HepG2 (cell line): ENCODE results near the gene CD248. TPM values are rescaled to one million over a fixed set of nuclear protein-coding genes. Genes with fewer than 3 reads are reported as not detected.

Experiments
- ATAC-seq: fragments of 200-7000 bp; cut with Tn5 transposase; 3 replicates; pipeline ENCODE4 v1.9.1; 2020; ENCODE audit warnings: mild to moderate bottlenecking, moderate library complexity
- BruUV-seq: library from RNA; stranded (reverse); fragments of 400-500 nt; replicated peaks from 2 replicates; lab custom pipeline; 2021; lab: Mats Ljungman, UMichigan
- CTCF ChIA-PET: fragments of 300-600 bp; formaldehyde crosslinking; extraction: SDS; loops from one replicate; lab custom pipeline; 2021; ENCODE audit warnings: low total read pairs, inconsistent platforms, low intra/inter-chr PET ratio; lab: Yijun Ruan, JAX
- POLR2A ChIA-PET: fragments of 350-600 bp; sonication (Branson Sonifier 250); formaldehyde crosslinking; loops from one replicate; lab custom pipeline; 2020; ENCODE audit warnings: antibody characterized with exemption, inconsistent platforms; lab: Yijun Ruan, JAX
- DNase-seq: peaks from one replicate; pipeline ENCODE4 v3.0.0-alpha.2; 2015; ENCODE audit warnings: low spot score
- FAIRE-seq: peaks from 3 replicates; lab custom pipeline; 2011; peaks lifted over from hg19 to GRCh38; lab: Jason Lieb, UNC
- H2AFZ ChIP-seq: one replicate; pipeline ENCODE4 v1.6.1; 2011; ENCODE audit warnings: low read length, inconsistent platforms
- H3K27ac ChIP-seq: fragments of 300-600 bp; 3 replicates; pipeline ENCODE4 v1.8.0; 2011; ENCODE audit warnings: mixed run types, mild to moderate bottlenecking, mixed read lengths, low read length, inconsistent platforms; ENCODE audit not compliant: insufficient read depth; ENCODE audit errors: extremely low read length
- H3K27me3 ChIP-seq, 2 experiments: fragments of 200-600 bp in 1 of 2; 2 replicates in 1 of 2; 3 replicates in 1 of 2; pipeline versions ENCODE4 v1.6.0 to v1.8.0; 2011; ENCODE audit warnings: low read length in 2 of 2, mild to moderate bottlenecking in 2 of 2, moderate library complexity in 2 of 2, inconsistent platforms in 1 of 2; ENCODE audit not compliant: insufficient read depth in 2 of 2, control insufficient read depth in 1 of 2
- H3K36me3 ChIP-seq, 2 experiments: fragments of 200-600 bp in 1 of 2; replicated peaks in 1 of 2; 2 replicates in 1 of 2; 3 replicates in 1 of 2; pipeline versions ENCODE4 v1.5.1 to v1.8.0; 2011; ENCODE audit warnings: low read length in 2 of 2, inconsistent platforms in 1 of 2; ENCODE audit not compliant: insufficient read depth in 2 of 2, control insufficient read depth in 1 of 2
- H3K4me1 ChIP-seq: 2 replicates; pipeline ENCODE4 v1.5.1; 2012; ENCODE audit warnings: low read length, inconsistent platforms; ENCODE audit not compliant: insufficient read depth
- H3K4me2 ChIP-seq: 2 replicates; pipeline ENCODE4 v1.6.0; 2011; ENCODE audit warnings: low read depth, low read length, inconsistent platforms
- H3K4me3 ChIP-seq, 3 experiments: fragments of 200-600 bp in 1 of 3; sonication (generic), shearing (Covaris generic) in 1 of 3; replicated peaks in 1 of 3; 2 replicates each; pipeline ENCODE4 v1.5.1; 2011 to 2016; ENCODE audit warnings: low read length in 3 of 3, inconsistent platforms in 2 of 3, low read depth in 2 of 3, mild to moderate bottlenecking in 2 of 3, control low read depth in 1 of 3, mixed read lengths in 1 of 3; ENCODE audit not compliant: insufficient read depth in 1 of 3
- H3K79me2 ChIP-seq: one replicate; pipeline ENCODE4 v1.6.1; 2011; ENCODE audit warnings: low read length, inconsistent platforms; ENCODE audit not compliant: insufficient read depth
- H3K9ac ChIP-seq: 2 replicates; pipeline ENCODE4 v1.6.0; 2011; ENCODE audit warnings: mild to moderate bottlenecking, low read depth, low read length, inconsistent platforms; ENCODE audit not compliant: insufficient read depth
- H3K9me3 ChIP-seq: 2 replicates; pipeline ENCODE4 v1.5.1; 2012; ENCODE audit warnings: mild to moderate bottlenecking, low read length
- H4K20me1 ChIP-seq: 2 replicates; pipeline ENCODE4 v1.6.0; 2011; ENCODE audit warnings: inconsistent platforms, mild to moderate bottlenecking, low read length, moderate library complexity; ENCODE audit not compliant: insufficient read depth
- AGO2 ChIP-seq: fragments of 200-400 bp; formaldehyde crosslinking; optimal IDR thresholded peaks from 2 replicates; pipeline ENCODE3; 2017; ENCODE audit warnings: mild to moderate bottlenecking, low read depth, low read length, moderate library complexity
- ZNF350 ChIP-seq: sonication (generic); formaldehyde crosslinking; IDR thresholded peaks from 2 replicates; pipeline ENCODE4 v1.4.0; 2020; ENCODE audit warnings: mild to moderate bottlenecking, low read depth, missing genetic modification reagents, borderline replicate concordance
- WGBS: methylation state at CpG from one replicate; pipeline ENCODE4 v1.1.6; 2017; ENCODE audit warnings: low lambda C conversion rate; 5-methylcytosine and 5-hydroxymethylcytosine counted together
- in situ Hi-C: cut with HindIII; loops from 2 replicates; pipeline ENCODE4 v1.10.0; 2017; ENCODE audit warnings: low pct_unique_long_range_greater_than_20kb; ENCODE audit not compliant: extremely low pct_ligation_motif_present
- intact Hi-C: fragments of 100-400 bp; cut with micrococcal nuclease; formaldehyde crosslinking; loops from one replicate; pipeline ENCODE4 v1.10.0; 2022; ENCODE audit not compliant: unreplicated experiment
- polyA plus RNA-seq, 8 experiments: library from polyadenylated mRNA; depleted of rRNA in 3 of 8; stranded (reverse) in 7 of 8; unstranded in 1 of 8; fragments of >200 nt; fragmentation: Illumina TruSeq in 4 of 8; extraction: Trizol in 4 of 8; gene quantifications; 2 replicates each; pipeline versions ENCODE4 v1.2.1 to v1.2.3, GENCODE V29; 2011 to 2016; ENCODE audit warnings: low read depth in 4 of 8, missing spikeins in 1 of 8, mixed read lengths in 1 of 8; ENCODE audit not compliant: insufficient read depth in 1 of 8
- total RNA-seq, 5 experiments: library from RNA; depleted of rRNA; stranded (reverse); fragments of >200 nt; fragmentation: Illumina TruSeq; extraction: Trizol; gene quantifications; 2 replicates each; pipeline ENCODE4 v1.2.3, GENCODE V29; 2016; ENCODE audit warnings: low read depth in 1 of 5
- TF ChIP-seq, protein P1 (sequence below): sonication (generic); formaldehyde crosslinking; IDR thresholded peaks from 2 replicates; pipeline ENCODE4 v1.4.0; 2020; ENCODE audit warnings: mild to moderate bottlenecking, missing genetic modification reagents, borderline replicate concordance

CD248 gene
- total and polyA plus RNA-seq, 2 of the 13 experiments (the other 11 are each of a cell fraction or from before 2014, with no cell fraction given): 0.25 to 0.35 TPM

DNA sequence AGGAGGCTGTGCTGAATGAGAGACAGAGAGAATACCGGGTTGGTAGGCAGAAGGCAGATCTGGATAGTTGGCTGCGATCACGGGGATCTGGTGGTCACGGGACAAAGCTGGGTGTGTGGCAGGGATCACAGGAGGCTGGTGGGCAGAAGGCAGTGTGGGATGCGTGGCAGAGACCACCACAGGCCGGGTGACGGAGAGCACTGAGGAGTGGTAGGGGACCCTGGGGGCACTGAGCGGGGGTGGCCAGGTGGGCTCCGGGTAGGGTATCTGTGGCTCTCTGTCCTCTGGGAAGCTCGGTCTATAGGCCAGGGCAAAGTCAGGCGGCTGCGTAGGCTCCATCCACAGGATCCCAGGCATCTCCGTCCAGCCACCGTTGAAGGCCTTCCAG is 1.4 kb downstream of the CD248 start:
- Histone ChIP-seq H3K36me3 (no peaks in the 10 kb centered on the region), H3K4me1 (peaks cover 52% of the 10 kb centered on the region), H3K9ac (no peak overlapping the region), H3K9me3 (no peaks in the 10 kb centered on the region), H3K27me3 (no peaks in the 10 kb centered on the region), H3K4me3 (no peak overlapping the region), H4K20me1 (no peaks in the 10 kb centered on the region)
- in situ Hi-C loops: no loop called here
- CTCF ChIA-PET: no interaction called here
- BruUV-seq: no TSS peak
- no peak for ATAC-seq
- TF ChIP-seq ZNF350 (CRISPR knock-in tag): no peak
- TF ChIP-seq, all 625 proteins: peak for 0
- no peak overlapping the region for H3K27ac ChIP-seq
- no peak overlapping the region for H3K4me2 ChIP-seq
- H2AFZ ChIP-seq: no peak overlapping the region
- H3K79me2 ChIP-seq: no peaks in the 10 kb centered on the region
- intact Hi-C loops: loop anchor here (10.0 kb wide), 1 partner anchor 69 kb away; no protein-coding TSS in a partner anchor
- WGBS: 66% methylated on average over 7 of the region's 14 CpGs
- POLR2A ChIA-PET: interaction anchor here (3.7 kb wide), 1 partner anchor 27 kb away, joined by 28 read pairs; the partner anchor contains the start of gene YIF1A
- no peak for FAIRE-seq
- no peak for DNase-seq

DNA sequence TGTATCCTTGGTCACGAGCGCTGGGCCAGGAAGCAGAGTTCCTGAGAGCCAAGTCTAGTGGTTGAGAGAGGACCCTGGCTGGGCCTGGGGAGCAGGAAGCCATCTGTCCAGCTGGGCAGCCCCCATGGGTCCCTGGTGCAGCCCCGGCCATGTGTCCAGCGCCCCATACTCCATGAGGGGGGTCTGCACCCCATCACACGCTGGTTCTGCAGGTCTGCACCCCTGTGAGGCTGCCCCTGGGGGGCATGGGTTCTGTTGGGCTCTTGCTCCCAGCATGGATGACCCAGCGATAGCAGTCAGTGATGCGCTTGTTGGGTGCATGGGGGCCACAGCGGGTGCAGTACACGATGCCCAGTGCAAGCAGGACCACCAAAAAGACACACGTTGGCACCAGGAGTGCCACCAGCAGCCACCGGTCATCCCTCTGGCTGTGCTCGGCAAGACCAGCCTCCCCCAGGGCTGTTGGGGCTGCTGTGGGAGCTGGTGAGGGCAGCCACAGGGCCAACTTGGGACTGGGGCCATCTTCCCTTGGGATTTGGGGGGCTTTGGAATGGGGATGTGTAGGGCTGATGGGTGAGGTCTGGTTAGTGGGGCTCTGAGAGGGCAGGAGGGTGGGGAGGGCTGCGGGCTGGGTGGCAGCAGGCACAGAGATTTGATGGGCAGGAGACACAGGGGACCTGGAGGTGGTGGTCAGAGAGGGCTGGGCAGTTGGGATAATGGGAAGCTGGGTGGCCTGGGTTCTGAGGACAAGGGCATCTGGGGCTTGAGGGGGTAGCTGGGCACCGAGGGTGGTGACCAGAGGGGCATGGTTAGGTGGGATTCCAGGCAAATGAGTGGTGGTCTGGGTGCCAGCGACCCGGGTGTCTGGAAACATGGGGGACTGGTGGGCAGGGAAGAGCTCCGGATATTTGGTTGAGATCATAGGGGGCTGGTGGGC is 2.0 kb downstream of the CD248 start:
- ChIA-PET POLR2A (interaction anchor here (1.3 to 4.2 kb wide), 3 partner anchors 15 to 34 kb away, joined by 3 to 35 read pairs (median 28); partner anchors contain the start of gene YIF1A), CTCF (no interaction called here)
- 79% methylated on average over 8 of the region's 17 CpGs for WGBS
- FAIRE-seq (no peak), ATAC-seq (no peak), DNase-seq (no peak)
- H4K20me1 ChIP-seq: no peaks in the 10 kb centered on the region
- intact Hi-C loops (loop anchor here (10.0 kb wide), 1 partner anchor 70 kb away; no protein-coding TSS in a partner anchor), in situ Hi-C loops (no loop called here)
- H3K27ac ChIP-seq: no peak overlapping the region
- H3K36me3 ChIP-seq: no peaks in the 10 kb centered on the region
- peaks cover 59% of the 10 kb centered on the region for H3K4me1 ChIP-seq
- BruUV-seq: no TSS peak
- no peaks in the 10 kb centered on the region for H3K9me3 ChIP-seq
- no peak overlapping the region for H3K9ac ChIP-seq
- H3K4me3 ChIP-seq: no peak overlapping the region
- TF ChIP-seq AGO2: peak; percentile 36
- TF ChIP-seq, protein P1, sequence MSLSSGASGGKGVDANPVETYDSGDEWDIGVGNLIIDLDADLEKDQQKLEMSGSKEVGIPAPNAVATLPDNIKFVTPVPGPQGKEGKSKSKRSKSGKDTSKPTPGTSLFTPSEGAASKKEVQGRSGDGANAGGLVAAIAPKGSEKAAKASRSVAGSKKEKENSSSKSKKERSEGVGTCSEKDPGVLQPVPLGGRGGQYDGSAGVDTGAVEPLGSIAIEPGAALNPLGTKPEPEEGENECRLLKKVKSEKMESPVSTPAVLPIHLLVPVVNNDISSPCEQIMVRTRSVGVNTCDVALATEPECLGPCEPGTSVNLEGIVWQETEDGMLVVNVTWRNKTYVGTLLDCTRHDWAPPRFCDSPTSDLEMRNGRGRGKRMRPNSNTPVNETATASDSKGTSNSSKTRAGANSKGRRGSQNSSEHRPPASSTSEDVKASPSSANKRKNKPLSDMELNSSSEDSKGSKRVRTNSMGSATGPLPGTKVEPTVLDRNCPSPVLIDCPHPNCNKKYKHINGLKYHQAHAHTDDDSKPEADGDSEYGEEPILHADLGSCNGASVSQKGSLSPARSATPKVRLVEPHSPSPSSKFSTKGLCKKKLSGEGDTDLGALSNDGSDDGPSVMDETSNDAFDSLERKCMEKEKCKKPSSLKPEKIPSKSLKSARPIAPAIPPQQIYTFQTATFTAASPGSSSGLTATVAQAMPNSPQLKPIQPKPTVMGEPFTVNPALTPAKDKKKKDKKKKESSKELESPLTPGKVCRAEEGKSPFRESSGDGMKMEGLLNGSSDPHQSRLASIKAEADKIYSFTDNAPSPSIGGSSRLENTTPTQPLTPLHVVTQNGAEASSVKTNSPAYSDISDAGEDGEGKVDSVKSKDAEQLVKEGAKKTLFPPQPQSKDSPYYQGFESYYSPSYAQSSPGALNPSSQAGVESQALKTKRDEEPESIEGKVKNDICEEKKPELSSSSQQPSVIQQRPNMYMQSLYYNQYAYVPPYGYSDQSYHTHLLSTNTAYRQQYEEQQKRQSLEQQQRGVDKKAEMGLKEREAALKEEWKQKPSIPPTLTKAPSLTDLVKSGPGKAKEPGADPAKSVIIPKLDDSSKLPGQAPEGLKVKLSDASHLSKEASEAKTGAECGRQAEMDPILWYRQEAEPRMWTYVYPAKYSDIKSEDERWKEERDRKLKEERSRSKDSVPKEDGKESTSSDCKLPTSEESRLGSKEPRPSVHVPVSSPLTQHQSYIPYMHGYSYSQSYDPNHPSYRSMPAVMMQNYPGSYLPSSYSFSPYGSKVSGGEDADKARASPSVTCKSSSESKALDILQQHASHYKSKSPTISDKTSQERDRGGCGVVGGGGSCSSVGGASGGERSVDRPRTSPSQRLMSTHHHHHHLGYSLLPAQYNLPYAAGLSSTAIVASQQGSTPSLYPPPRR: no peak
- no peaks in the 10 kb centered on the region for H3K79me2 ChIP-seq
- no peak overlapping the region for H2AFZ ChIP-seq
- H3K4me2 ChIP-seq: peak overlapping the region; percentile 89
- 0 out of 5 replicates have a peak, but pooled peaks cover 0 to 2% of the 10 kb centered on the region in 2 experiments for H3K27me3 ChIP-seq
